ENCODE measurements around the gene DNAJB14.
"Not testable (repeated sequence)": the region's sequence is repeated elsewhere in the genome, so short reads cannot be mapped to it uniquely, and the experiment has no call there.

The DNAJB14 gene

DNA sequence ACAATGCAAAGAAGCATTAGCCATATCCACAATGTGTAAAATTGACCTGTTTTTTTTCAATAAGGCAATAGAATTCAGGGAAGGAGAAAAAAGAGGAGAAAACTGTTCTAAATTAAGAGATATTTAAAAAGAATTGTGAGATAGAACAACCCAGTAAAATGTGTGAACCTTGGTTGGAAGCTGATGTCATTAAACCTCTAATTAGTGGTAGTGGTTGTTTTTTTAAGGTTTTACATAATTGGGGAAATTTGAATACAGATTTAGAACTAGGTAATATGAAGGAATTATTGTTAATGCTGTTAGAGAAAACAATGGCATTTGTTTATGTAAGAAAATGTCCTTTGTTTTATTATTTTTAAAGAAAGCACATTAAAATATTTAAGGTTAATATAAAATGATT, 18.8 kb upstream of the DNAJB14 start:
- H3K27ac ChIP-seq, result no peak overlapping the region
- TF ChIP-seq, protein P1, sequence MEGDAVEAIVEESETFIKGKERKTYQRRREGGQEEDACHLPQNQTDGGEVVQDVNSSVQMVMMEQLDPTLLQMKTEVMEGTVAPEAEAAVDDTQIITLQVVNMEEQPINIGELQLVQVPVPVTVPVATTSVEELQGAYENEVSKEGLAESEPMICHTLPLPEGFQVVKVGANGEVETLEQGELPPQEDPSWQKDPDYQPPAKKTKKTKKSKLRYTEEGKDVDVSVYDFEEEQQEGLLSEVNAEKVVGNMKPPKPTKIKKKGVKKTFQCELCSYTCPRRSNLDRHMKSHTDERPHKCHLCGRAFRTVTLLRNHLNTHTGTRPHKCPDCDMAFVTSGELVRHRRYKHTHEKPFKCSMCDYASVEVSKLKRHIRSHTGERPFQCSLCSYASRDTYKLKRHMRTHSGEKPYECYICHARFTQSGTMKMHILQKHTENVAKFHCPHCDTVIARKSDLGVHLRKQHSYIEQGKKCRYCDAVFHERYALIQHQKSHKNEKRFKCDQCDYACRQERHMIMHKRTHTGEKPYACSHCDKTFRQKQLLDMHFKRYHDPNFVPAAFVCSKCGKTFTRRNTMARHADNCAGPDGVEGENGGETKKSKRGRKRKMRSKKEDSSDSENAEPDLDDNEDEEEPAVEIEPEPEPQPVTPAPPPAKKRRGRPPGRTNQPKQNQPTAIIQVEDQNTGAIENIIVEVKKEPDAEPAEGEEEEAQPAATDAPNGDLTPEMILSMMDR (IDR thresholded peaks at IDR 0.05), result no peak
- H3K36me3 ChIP-seq, result no peaks in the 10 kb centered on the region
- H3K27me3 ChIP-seq, result peaks cover 24% of the 10 kb centered on the region
- H3K4me1 ChIP-seq (ENCODE audit: control insufficient read depth in 1 of 2, insufficient read depth in 1 of 2, low read depth in 1 of 2, low read length in 1 of 2), result peaks cover 0 to 7% of the 10 kb centered on the region in 2 experiments
- H3K4me3 ChIP-seq (ENCODE audit: low read depth in 1 of 2, low read length in 1 of 2), result no peak overlapping the region
- H3K9me3 ChIP-seq, result no peaks in the 10 kb centered on the region

GRCh38 chr4:99961711-99962110, 15.3 kb upstream of the DNAJB14 start:
- Histone ChIP-seq H3K36me3 (no peaks in the 10 kb centered on the region), H3K4me3 (ENCODE audit: low read depth in 1 of 2, low read length in 1 of 2) (no peak overlapping the region), H3K9me3 (no peaks in the 10 kb centered on the region), H3K27ac (peak overlapping the region; percentile 20), H3K4me1 (ENCODE audit: control insufficient read depth in 1 of 2, insufficient read depth in 1 of 2, low read depth in 1 of 2, low read length in 1 of 2) (peaks cover 0 to 7% of the 10 kb centered on the region in 2 experiments), H3K27me3 (peaks cover 16% of the 10 kb centered on the region)
- TF ChIP-seq, protein P1 (IDR thresholded peaks at IDR 0.05), result no peak

- H3K27ac ChIP-seq, result no peak overlapping the region
These were observed 14.2 kb upstream of the DNAJB14 start for GRCh38 chr4:99960648-99961047.

GRCh38 chr4:99958207-99958606, 11.8 kb upstream of the DNAJB14 start:
- H3K36me3 ChIP-seq, H3K9me3 ChIP-seq, H3K27me3 ChIP-seq: not testable (repeated sequence)

More at GRCh38 chr4:99960648-99961047, 14.2 kb upstream of the DNAJB14 start:
- H3K27me3 ChIP-seq, result peaks cover 6% of the 10 kb centered on the region
- H3K36me3 ChIP-seq, result no peaks in the 10 kb centered on the region
- no peaks in the 10 kb centered on the region for H3K9me3 ChIP-seq
- TF ChIP-seq, protein P1 (IDR thresholded peaks at IDR 0.05), result no peak
- peaks cover 0 to 7% of the 10 kb centered on the region in 2 experiments for H3K4me1 ChIP-seq (ENCODE audit: control insufficient read depth in 1 of 2, insufficient read depth in 1 of 2, low read depth in 1 of 2, low read length in 1 of 2)
- H3K4me3 ChIP-seq (ENCODE audit: low read depth in 1 of 2, low read length in 1 of 2), result no peak overlapping the region

GRCh38 chr4:99950913-99951254, 4.5 kb upstream of the DNAJB14 start:
- Histone ChIP-seq H3K9me3 (no peaks in the 10 kb centered on the region), H3K27me3 (no peaks in the 10 kb centered on the region), H3K27ac (peak overlapping the region; percentile 95), H3K36me3 (peaks cover 16% of the 10 kb centered on the region), H3K4me1 (ENCODE audit: control insufficient read depth in 1 of 2, insufficient read depth in 1 of 2, low read depth in 1 of 2, low read length in 1 of 2) (peaks cover 37 to 41% of the 10 kb centered on the region in 2 experiments), H3K4me3 (ENCODE audit: low read depth in 1 of 2, low read length in 1 of 2) (peak overlapping the region; percentile 85 to 90)
- TF ChIP-seq, protein P1 (IDR thresholded peaks at IDR 0.05), result no peak

More at GRCh38 chr4:99958207-99958606, 11.8 kb upstream of the DNAJB14 start:
- not testable (repeated sequence) for H3K4me1 ChIP-seq (ENCODE audit: control insufficient read depth in 1 of 2, insufficient read depth in 1 of 2, low read depth in 1 of 2, low read length in 1 of 2); H3K4me3 ChIP-seq (ENCODE audit: low read depth in 1 of 2, low read length in 1 of 2); H3K27ac ChIP-seq

DNA sequence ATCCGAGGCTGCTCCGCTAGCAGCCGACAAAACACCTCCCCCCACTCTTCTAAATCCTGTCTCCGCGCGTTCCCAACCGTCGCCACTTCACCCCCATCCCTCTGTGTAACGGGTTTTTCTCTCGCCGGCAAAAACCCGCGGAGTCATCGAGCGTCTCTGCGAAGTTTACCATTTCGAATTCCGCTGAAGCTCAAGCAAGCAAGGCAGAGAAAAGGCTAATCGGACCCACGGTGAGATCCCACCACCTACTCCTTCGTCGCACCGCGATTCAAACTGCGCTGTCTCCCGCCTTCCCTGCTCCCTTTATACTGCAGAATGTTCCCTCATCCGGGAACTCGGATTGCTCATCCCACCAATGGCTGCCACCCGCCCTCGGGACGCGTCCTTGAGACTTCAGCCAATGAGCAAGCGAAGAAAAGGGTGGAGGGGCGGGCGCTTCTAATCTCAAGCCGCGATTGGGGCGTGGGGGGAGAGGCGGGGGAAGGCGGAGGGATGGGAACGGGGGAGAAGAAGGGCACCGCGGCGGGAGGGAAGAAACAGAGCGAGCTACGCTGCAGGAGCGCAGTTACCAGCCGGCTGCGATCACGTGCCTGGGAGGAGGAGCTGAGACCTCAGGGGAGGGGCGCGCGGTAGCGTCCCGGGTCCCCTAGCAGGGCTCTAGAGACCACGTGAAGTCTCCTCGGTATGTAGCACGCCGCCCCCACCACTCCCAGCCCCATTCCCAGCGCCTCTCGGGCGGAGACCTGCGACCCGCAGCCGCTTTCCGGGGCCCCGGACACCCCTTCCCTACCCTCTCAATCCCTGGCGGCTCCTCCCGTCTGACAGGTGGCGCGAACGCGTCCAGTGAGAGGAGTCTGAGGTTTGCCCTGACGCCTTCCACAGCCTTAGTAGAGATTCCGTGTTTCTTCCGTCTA, 3.8 kb upstream of the DNAJB14 start, which contains the start of gene H2AZ1:
TSS of gene H2AZ1 (minus strand) at position 277 of the 914 bp plus-strand sequence. CDS start at position 172, 105 bp downstream.
- Histone ChIP-seq H3K4me3 (ENCODE audit: low read depth in 1 of 2, low read length in 1 of 2) (peak within 1 kb of the TSS; percentile 85 to 90), H3K36me3 (peaks cover 16% of the 10 kb centered on the region), H3K27me3 (no peaks in the 10 kb centered on the region), H3K9me3 (no peaks in the 10 kb centered on the region), H3K4me1 (ENCODE audit: control insufficient read depth in 1 of 2, insufficient read depth in 1 of 2, low read depth in 1 of 2, low read length in 1 of 2) (peaks cover 43 to 47% of the 10 kb centered on the region in 2 experiments), H3K27ac (peak within 1 kb of the TSS; percentile 95)
- TF ChIP-seq, protein P1 (IDR thresholded peaks at IDR 0.05), result peak; percentile 41
